Prostate gland (tissue), 2 donors: ENCODE data around the gene RNF144A. TPM values are rescaled to one million over a fixed set of nuclear protein-coding genes. Genes with fewer than 3 reads are reported as not detected.

ENCODE experiments used
- DNase-seq: peaks from one replicate; pipeline ENCODE4 v3.0.0-alpha.2; 2019; ENCODE audit warnings: low spot score
- H3K27ac ChIP-seq, 2 donors: fragments of 200-600 bp; sonication (generic); 2 replicates each; pipeline ENCODE4 v1.5.1; 2017 to 2019
- H3K27me3 ChIP-seq: fragments of 200-600 bp; sonication (generic); replicated peaks from 2 replicates; pipeline ENCODE4 v1.5.1; 2019; ENCODE audit not compliant: insufficient read depth
- H3K36me3 ChIP-seq, 2 donors: fragments of 200-600 bp; sonication (generic); 1 replicate in 1 of 2; 2 replicates in 1 of 2; pipeline versions ENCODE4 v1.5.1 to v1.8.1; 2017 to 2019
- H3K4me1 ChIP-seq: fragments of 200-600 bp; sonication (generic); replicated peaks from 2 replicates; pipeline ENCODE4 v1.5.1; 2019
- H3K4me3 ChIP-seq, 2 donors: fragments of 200-600 bp; sonication (generic); 2 replicates each; pipeline ENCODE4 v1.5.1; 2017 to 2019
- H3K9me3 ChIP-seq: fragments of 200-600 bp; sonication (generic); 2 replicates; pipeline ENCODE4 v1.5.1; 2017
- CTCF ChIP-seq, 4 experiments: fragments of 200-600 bp in 2 of 4; fragments of 450-650 bp in 2 of 4; sonication (generic) in 2 of 4; IDR thresholded peaks; 1 replicate in 3 of 4; 2 replicates in 1 of 4; pipeline ENCODE4 v1.5.1; 2016 to 2019; ENCODE audit warnings: antibody characterized with exemption in 4 of 4, mild to moderate bottlenecking in 2 of 4, moderate library complexity in 2 of 4
- POLR2A ChIP-seq: fragments of 450-650 bp; IDR thresholded peaks from one replicate; pipeline ENCODE4 v1.6.1; 2016; ENCODE audit warnings: antibody characterized with exemption, mild to moderate bottlenecking
- POLR2AphosphoS5 ChIP-seq: sonication (generic); formaldehyde crosslinking; IDR thresholded peaks from one replicate; pipeline ENCODE4 v1.6.1; 2017; ENCODE audit warnings: antibody characterized with exemption
- WGBS: methylation state at CpG from one replicate; pipeline ENCODE4 v1.1.5; 2018; 5-methylcytosine and 5-hydroxymethylcytosine counted together
- intact Hi-C: fragments of 100-400 bp; cut with DNase I; formaldehyde crosslinking; loops from one replicate; pipeline ENCODE4 v1.14.2; 2022
- total RNA-seq, 2 donors: library from RNA; depleted of rRNA; stranded (reverse); fragments of >200 nt; gene quantifications; one replicate each; pipeline ENCODE4 v1.1.0, GENCODE V29; 2016

The RNF144A gene
- total RNA-seq, 2 donors from 2014 or later: 9.1 to 27.9 TPM

- H3K36me3 ChIP-seq: no peaks in the 10 kb centered on the region
- no peaks in the 10 kb centered on the region for H3K9me3 ChIP-seq
- intact Hi-C loops: no loop called here
- TF ChIP-seq CTCF (IDR thresholded peaks at IDR 0.05) (no peak), POLR2AphosphoS5 (no peak), POLR2A (no peak)
- no peaks in the 10 kb centered on the region for H3K4me1 ChIP-seq
- no peak overlapping the region for H3K27ac ChIP-seq
- no peak overlapping the region for H3K4me3 ChIP-seq
- no peaks in the 10 kb centered on the region for H3K27me3 ChIP-seq
- DNase-seq: no peak
- WGBS: 92% methylated on average over 5 of the region's 5 CpGs
These were observed 35.7 kb upstream of the RNF144A start for GRCh38 chr2:6881516-6881915.

DNA sequence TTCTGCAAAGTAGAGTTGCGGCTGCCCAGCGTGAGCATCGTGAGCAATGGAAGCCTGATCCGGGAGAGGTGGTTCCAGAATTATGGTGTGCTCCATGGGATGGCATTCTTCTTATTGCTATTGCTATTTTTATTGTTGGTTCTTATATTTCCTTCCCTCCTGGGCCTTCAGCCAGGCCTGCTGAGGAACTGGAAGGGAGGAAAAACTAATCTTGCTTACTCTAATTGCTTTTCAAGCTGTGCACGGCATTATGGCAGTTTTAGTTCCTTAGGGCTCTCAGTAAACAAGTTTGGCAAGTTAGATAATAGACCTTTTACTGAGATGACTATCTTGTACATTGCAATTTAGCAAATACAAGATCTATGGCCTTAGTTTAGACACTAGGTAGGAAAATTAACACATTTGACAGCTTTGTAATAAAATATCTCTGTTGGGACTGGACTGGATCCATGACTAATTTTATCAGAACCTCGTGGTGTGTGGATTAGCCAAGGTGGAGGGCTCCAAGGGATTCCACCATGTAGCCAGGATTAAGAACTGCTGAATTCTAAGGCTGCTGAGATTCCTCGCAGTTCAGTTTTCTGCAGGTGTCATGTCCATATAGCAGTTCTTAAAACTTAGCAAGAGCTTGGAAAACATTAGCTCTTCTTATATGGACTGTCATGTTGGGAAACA lies 33.6 kb upstream of the RNF144A start:
- Histone ChIP-seq H3K27ac (no peak overlapping the region), H3K36me3 (no peaks in the 10 kb centered on the region), H3K27me3 (no peaks in the 10 kb centered on the region), H3K9me3 (no peaks in the 10 kb centered on the region), H3K4me1 (no peaks in the 10 kb centered on the region), H3K4me3 (no peak overlapping the region)
- intact Hi-C loops: no loop called here
- TF ChIP-seq POLR2AphosphoS5 (no peak), POLR2A (no peak), CTCF (IDR thresholded peaks at IDR 0.05) (no peak)
- 45% methylated on average over 7 of the region's 7 CpGs for WGBS
- no peak for DNase-seq

- Histone ChIP-seq H3K4me1 (no peaks in the 10 kb centered on the region), H3K9me3 (no peaks in the 10 kb centered on the region), H3K27ac (no peak overlapping the region), H3K4me3 (no peak overlapping the region), H3K27me3 (no peaks in the 10 kb centered on the region), H3K36me3 (no peaks in the 10 kb centered on the region)
- intact Hi-C loops: no loop called here
- TF ChIP-seq POLR2A (no peak), POLR2AphosphoS5 (no peak), CTCF (IDR thresholded peaks at IDR 0.05) (no peak)
- 96% methylated on average over 2 of the region's 2 CpGs for WGBS
- no peak for DNase-seq
These were observed 31.7 kb upstream of the RNF144A start for GRCh38 chr2:6885551-6885950.

DNA sequence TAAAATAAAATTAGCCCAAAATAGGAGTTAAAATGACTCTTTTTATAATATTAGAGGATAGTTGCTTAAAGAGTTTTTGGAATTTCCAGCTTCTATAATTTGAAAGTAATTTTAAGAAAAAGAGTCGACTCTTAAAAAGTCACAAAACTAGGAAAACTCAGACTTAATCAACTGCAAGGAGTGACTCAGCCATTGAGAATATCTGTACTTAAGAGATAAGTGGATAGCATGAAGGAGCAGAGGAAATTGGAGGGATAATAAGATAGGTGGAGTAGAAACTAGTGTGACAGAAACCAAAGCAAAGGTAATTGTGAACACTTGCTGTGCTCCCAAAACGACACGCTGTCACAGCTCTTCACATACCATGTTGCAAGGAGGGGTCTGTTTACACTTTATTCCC lies 31.2 kb upstream of the RNF144A start:
- H3K9me3 ChIP-seq: no peaks in the 10 kb centered on the region
- no peaks in the 10 kb centered on the region for H3K4me1 ChIP-seq
- H3K4me3 ChIP-seq: no peak overlapping the region
- H3K27ac ChIP-seq: no peak overlapping the region
- WGBS: 83% methylated on average over 3 of the region's 3 CpGs
- TF ChIP-seq POLR2AphosphoS5: no peak
- no peak for TF ChIP-seq CTCF (IDR thresholded peaks at IDR 0.05)
- TF ChIP-seq POLR2A: no peak
- no peaks in the 10 kb centered on the region for H3K36me3 ChIP-seq
- intact Hi-C loops: no loop called here
- DNase-seq: no peak
- H3K27me3 ChIP-seq: no peaks in the 10 kb centered on the region

GRCh38 chr2:6887751-6888192 lies 29.4 kb upstream of the RNF144A start:
- H3K4me3 ChIP-seq: no peak overlapping the region
- WGBS: 68% methylated on average over 3 of the region's 3 CpGs
- DNase-seq: no peak
- TF ChIP-seq POLR2A: no peak
- no peaks in the 10 kb centered on the region for H3K9me3 ChIP-seq
- intact Hi-C loops: no loop called here
- no peaks in the 10 kb centered on the region for H3K36me3 ChIP-seq
- H3K27ac ChIP-seq: no peak overlapping the region
- no peaks in the 10 kb centered on the region for H3K27me3 ChIP-seq
- H3K4me1 ChIP-seq: no peaks in the 10 kb centered on the region
